GM19099 (cell line): ENCODE measurements around the gene FNDC3B.

Source experiments
- POLR2A ChIP-seq: IDR thresholded peaks from 3 replicates; pipeline ENCODE4 v1.6.1; 2011; ENCODE audit warnings: low read depth; ENCODE audit not compliant: insufficient read length; ENCODE audit errors: extremely low read depth

The FNDC3B gene

GRCh38 chr3:172249039-172249438 lies 209.7 kb downstream of the FNDC3B start:
- no peak for TF ChIP-seq POLR2A

GRCh38 chr3:172251211-172251610 lies 211.8 kb downstream of the FNDC3B start:
- TF ChIP-seq POLR2A = no peak

- no peak for TF ChIP-seq POLR2A
Observed at GRCh38 chr3:172253200-172253599, 213.8 kb downstream of the FNDC3B start.

- no peak for TF ChIP-seq POLR2A
Observed at GRCh38 chr3:172254542-172254941, 215.2 kb downstream of the FNDC3B start.

DNA sequence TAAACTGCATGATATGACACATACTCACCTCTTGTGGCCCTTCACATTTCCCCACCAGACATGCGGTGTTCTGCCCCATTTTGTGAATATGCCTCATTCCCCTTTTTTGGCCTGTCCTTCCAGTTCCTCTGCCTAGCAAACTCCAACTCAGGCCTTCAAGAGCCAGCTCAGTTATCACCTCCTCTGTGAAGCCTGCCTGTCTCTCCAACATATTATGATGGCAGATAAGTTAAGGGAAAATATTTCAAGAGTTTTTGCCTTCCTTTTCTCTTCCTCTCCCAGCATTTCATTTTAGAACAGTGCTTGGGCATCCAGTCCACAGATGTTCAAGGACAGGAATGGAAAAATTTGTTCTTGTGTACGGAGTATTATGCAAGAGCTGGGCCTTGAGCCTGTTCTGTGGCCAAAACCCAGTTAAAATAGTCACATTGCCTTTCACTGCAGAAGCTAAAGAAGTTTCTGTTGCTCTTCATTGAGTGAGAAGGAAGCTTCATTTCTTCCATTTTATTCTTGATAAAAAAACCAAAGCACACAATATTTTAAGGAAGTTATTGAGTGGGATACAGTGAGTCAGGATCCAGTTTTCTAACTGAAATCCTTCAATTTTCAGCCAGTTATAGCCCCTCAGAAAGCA lies 216.8 kb downstream of the FNDC3B start:
- no peak for TF ChIP-seq POLR2A

DNA sequence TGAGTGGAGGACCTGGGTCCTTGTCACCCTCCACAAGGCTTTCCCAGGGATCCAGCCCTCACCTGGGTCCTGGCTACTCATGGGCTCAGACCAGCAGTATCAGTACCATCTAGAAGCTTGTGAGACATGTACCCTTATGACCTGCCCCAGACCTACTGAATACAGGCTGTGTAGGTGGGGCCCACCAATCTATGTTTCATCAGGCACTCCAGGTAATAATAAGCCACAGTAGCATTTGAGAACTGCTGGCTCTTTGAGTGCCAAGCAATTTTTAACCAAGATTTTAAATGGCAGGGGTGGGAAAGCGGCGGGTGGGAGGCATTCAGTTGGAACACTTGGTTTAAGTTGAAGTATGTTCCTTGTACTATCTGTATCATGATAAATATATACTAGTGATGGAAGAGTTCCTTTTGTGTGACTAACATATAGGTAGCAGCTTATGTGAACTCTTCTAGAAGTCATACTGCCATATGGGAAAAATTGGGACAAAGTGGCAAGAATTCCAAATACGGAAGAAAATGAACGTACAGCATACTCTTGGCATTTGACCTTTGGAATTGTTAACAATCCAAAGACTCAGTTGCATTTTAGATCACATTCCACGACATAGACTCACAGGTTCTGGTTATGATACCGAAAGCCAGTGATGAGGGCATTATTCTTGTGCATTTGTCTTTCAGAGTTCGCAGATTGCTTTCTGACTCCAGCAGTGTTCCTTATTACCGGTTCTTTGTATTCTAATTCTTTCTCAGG lies 218.4 kb downstream of the FNDC3B start:
- no peak for TF ChIP-seq POLR2A

GRCh38 chr3:172258624-172259023 lies 219.2 kb downstream of the FNDC3B start:
- no peak for TF ChIP-seq POLR2A

DNA sequence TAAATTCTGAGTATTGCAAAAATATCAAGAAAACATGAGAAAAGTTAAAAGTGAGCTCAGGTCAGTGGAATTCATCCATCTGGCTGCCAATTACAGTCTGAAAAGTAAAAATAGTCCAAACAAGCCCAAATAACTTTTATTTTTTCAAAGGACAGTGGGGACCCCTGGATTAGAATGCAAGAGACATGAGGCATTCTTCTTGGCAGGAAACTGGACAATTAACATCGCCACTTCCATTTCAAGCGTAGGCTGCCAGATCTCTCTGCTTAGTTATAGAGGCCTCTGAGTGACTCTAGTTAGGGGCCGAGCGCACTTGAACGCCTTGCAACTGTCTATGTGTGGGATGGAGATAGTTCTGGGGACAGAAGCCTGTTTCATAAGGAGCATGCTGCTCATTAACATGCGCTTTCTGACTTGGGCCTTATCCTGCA lies 219.7 kb downstream of the FNDC3B start:
- TF ChIP-seq POLR2A = no peak

DNA sequence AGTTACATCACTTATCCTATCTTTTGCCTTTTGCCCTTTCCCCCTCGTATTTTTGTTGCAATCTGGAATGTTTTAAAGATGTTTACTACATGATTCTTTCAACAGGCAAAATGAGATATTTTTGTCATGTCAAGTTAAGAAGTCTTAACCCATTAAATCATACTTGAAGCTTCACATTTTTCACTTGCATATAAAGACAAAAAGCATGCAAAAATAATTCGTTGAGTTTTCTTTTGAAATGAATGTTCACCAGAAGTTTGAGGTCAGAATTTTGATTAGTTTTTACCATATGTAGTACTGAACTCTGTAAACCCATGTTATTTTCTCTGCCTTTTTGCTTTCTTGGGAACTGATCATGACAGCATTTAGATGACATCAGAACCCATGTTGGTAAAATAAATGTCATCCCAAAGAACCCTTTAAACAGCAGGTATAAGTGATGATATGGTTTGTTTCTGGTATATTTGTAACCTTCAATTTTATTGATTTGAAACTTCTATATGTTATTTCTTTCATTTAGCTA lies 220.4 kb downstream of the FNDC3B start:
- TF ChIP-seq POLR2A = no peak

GRCh38 chr3:172260381-172260780 lies 221.0 kb downstream of the FNDC3B start:
- no peak for TF ChIP-seq POLR2A

- TF ChIP-seq POLR2A = no peak
Observed at GRCh38 chr3:172261054-172261453, 221.7 kb downstream of the FNDC3B start.

DNA sequence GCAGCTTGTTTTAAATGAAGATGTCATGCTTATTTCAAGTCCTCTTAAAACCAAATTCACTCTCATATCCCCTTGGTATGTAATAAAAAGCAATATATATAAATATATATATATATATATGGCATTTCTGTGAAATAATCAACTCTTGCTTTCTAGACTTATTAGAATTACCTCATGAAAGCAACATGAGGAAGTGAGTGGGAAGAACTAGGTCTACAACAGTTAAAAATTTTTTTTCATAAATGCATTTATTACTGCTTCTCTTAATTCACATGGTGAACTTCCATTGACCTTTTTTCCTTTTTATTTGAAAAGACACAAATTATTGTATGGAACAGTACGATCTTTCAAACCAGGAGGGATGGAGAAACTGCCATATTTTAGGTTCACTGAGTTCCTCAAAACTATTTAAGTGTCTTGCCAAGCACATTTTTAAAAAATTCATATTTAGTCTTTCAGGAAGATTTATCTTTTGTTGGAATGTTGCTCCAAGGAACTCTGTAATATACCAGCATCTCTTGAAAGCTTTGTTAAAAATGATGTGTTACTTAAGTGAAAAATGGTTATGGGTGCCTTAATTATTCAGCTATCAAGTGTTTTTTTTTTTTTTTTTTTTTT lies 223.7 kb downstream of the FNDC3B start:
- no peak for TF ChIP-seq POLR2A

DNA sequence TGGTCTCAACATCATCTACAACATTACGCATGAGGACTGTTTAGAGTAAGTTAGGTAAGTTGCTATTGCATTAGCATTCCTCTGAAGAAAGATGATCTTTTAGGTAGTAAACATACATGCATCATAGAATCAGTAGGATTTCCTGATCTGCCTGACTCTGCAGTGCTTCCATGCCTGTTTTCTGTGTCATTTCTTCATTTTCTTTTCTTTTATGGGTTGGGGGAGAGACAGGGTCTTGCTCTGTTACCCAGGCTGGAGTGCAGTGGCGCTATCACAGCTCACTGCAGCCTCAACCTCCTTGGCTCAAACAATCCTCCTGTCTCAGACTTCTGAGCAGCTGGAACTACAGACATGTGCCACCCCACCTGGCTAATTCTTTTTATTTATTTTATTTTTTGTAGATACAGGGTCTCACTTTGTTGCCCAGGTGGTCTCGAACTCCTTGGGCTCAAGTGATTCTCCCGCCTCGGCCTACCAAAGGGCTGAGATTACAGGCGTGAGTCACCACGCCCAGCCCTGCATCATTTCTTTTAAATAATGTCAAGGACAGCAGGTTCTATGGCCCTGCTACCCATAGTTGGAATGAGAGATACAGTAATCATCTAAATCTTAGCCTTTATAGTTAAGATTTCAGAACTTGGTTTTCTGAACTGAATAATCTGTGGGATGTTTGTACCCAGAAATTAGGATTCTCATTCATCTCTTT lies 224.6 kb downstream of the FNDC3B start:
- TF ChIP-seq POLR2A = no peak

DNA sequence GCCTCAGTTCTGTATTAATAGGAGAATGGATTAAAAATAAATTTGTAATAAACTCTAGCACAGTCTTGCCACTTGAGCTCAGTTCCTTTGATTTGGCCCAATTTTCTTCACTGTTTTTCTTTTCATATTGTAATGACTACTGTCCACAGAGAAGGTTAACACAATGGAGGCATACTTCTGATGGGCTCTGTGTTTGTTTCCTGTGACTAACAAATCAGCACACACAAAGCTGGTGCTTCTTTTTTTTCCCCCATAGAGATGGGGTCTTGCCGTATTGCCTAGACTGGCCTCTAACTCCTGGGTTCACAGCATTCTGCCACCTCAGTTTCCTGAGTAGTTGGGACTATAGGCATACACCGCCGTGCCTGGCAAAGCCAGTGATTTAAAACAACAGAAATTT lies 226.7 kb downstream of the FNDC3B start:
- TF ChIP-seq POLR2A = no peak

GRCh38 chr3:172268425-172268824 lies 229.0 kb downstream of the FNDC3B start:
- no peak for TF ChIP-seq POLR2A

DNA sequence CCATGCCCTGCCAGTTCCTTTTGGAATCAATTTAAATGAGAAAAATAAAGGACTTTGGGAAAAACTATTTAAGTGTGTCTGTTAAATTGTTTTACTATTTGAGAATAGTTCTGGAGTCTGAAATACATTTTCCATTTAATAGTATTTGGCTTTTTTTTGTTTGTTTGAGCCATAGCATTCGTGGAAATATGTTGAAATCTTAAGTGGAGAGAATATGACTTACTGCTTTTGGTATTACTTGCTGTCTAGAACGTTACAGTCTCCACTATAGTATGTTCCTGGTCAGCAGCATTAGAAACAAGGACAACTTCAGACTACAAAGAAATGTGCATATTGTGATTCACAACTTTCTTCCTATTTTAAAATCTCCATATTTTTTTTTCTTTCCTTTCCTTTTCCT lies 229.5 kb downstream of the FNDC3B start:
- TF ChIP-seq POLR2A = no peak

DNA sequence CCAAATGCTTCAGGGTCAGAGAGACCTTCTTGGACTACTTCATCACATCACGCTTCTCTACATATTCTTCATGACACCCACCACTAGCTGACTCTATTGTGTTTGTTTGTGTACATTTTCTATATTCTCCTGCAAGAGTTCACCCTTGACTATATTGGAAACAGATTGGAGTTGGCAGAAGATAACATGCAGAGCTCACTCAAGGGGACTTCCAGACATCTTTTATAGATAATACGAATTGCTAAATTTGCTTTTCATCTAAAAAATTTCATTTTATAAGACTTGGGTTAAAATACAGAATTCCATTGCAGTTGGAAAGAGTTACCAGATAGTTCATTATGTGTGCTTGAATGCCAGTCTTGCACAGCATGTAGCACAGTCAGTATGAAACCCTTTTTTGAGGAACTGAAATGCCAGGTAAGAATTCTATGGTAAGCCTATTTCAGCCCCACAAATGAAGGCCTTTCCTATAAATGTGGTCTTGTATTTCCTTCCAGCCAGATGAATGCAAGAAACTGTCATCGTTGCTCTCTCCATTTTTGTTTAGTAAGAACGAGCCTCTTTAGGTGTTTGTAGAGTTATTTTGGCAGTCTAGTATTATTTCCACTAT lies 231.3 kb downstream of the FNDC3B start:
- no peak for TF ChIP-seq POLR2A
